Stimulated activated effector memory CD8-positive, alpha-beta T cell treated with anti-CD3 and anti-CD28 coated beads, Interleukin-12 subunit alpha, Interleukin-12 subunit beta, amount 100 ng/mL, for 72 hours (primary cell): ENCODE results near the gene FOXE1.

Experiments
- ATAC-seq: fragments of 150-1000 bp; cut with Tn5 transposase; 2 replicates; pipeline ENCODE4 v1.10.0; 2021
- DNase-seq, 2 donors: peaks; one replicate each; pipeline ENCODE4 v3.0.0; 2021 to 2022; ENCODE audit warnings: low spot score in 2 of 2
- H3K27ac Mint-ChIP-seq: one replicate; pipeline ENCODE4 v1.8.0; 2022; ENCODE audit warnings: mild to moderate bottlenecking, mixed read lengths
- H3K36me3 Mint-ChIP-seq: one replicate; pipeline ENCODE4 v1.8.0; 2022; ENCODE audit warnings: mild to moderate bottlenecking, mixed read lengths
- H3K4me1 Mint-ChIP-seq: one replicate; pipeline ENCODE4 v1.8.0; 2022; ENCODE audit warnings: mixed read lengths
- H3K4me3 Mint-ChIP-seq: one replicate; pipeline ENCODE4 v1.8.0; 2022; ENCODE audit warnings: mild to moderate bottlenecking, mixed read lengths
- H3K9me3 Mint-ChIP-seq: one replicate; pipeline ENCODE4 v1.8.0; 2022; ENCODE audit warnings: mixed read lengths

FOXE1 gene

GRCh38 chr9:97854696-97855485 lies 1.9 kb downstream of the FOXE1 start:
- Mint-ChIP-seq H3K4me3 (peak overlapping the region; percentile 80), H3K4me1 (peaks cover 11% of the 10 kb centered on the region), H3K36me3 (no peaks in the 10 kb centered on the region), H3K9me3 (no peaks in the 10 kb centered on the region), H3K27ac (no peak overlapping the region)
- DNase-seq = no peak
- no peak for ATAC-seq

GRCh38 chr9:97855486-97855875 lies 2.5 kb downstream of the FOXE1 start:
- DNase-seq = no peak
- peaks cover 11% of the 10 kb centered on the region for H3K4me1 Mint-ChIP-seq
- no peaks in the 10 kb centered on the region for H3K9me3 Mint-ChIP-seq
- peak overlapping the region; percentile 80 for H3K4me3 Mint-ChIP-seq
- no peak for ATAC-seq
- no peak overlapping the region for H3K27ac Mint-ChIP-seq
- no peaks in the 10 kb centered on the region for H3K36me3 Mint-ChIP-seq

- Mint-ChIP-seq H3K27ac (no peak overlapping the region), H3K36me3 (no peaks in the 10 kb centered on the region), H3K4me3 (no peak overlapping the region), H3K4me1 (peaks cover 11% of the 10 kb centered on the region), H3K9me3 (no peaks in the 10 kb centered on the region)
- ATAC-seq = no peak
- no peak for DNase-seq
Measured at GRCh38 chr9:97855899-97856298, 2.9 kb downstream of the FOXE1 start.

- DNase-seq (no peak), ATAC-seq (no peak)
- Mint-ChIP-seq H3K4me1 (peaks cover 11% of the 10 kb centered on the region), H3K4me3 (no peak overlapping the region), H3K27ac (no peak overlapping the region), H3K9me3 (no peaks in the 10 kb centered on the region), H3K36me3 (no peaks in the 10 kb centered on the region)
Measured at GRCh38 chr9:97856857-97857605, 4.0 kb downstream of the FOXE1 start.

GRCh38 chr9:97857606-97858392 lies 4.8 kb downstream of the FOXE1 start:
- peaks cover 11% of the 10 kb centered on the region for H3K4me1 Mint-ChIP-seq
- H3K4me3 Mint-ChIP-seq = no peak overlapping the region
- ATAC-seq = no peak
- no peaks in the 10 kb centered on the region for H3K36me3 Mint-ChIP-seq
- H3K27ac Mint-ChIP-seq = no peak overlapping the region
- H3K9me3 Mint-ChIP-seq = no peaks in the 10 kb centered on the region
- DNase-seq = no peak

- no peaks in the 10 kb centered on the region for H3K9me3 Mint-ChIP-seq
- ATAC-seq = no peak
- no peaks in the 10 kb centered on the region for H3K36me3 Mint-ChIP-seq
- no peak for DNase-seq
- H3K4me3 Mint-ChIP-seq = no peak overlapping the region
- H3K27ac Mint-ChIP-seq = no peak overlapping the region
- H3K4me1 Mint-ChIP-seq = peaks cover 11% of the 10 kb centered on the region
Measured at GRCh38 chr9:97858393-97858713, 5.3 kb downstream of the FOXE1 start.

- Mint-ChIP-seq H3K9me3 (no peaks in the 10 kb centered on the region), H3K4me3 (no peak overlapping the region), H3K36me3 (no peaks in the 10 kb centered on the region), H3K27ac (no peak overlapping the region), H3K4me1 (peaks cover 10% of the 10 kb centered on the region)
- ATAC-seq (no peak), DNase-seq (no peak)
Measured at GRCh38 chr9:97858826-97859225, 5.8 kb downstream of the FOXE1 start.

GRCh38 chr9:97859346-97859745 lies 6.3 kb downstream of the FOXE1 start:
- no peak for DNase-seq
- Mint-ChIP-seq H3K4me1 (peaks cover 5% of the 10 kb centered on the region), H3K27ac (no peak overlapping the region), H3K9me3 (no peaks in the 10 kb centered on the region), H3K4me3 (no peak overlapping the region), H3K36me3 (no peaks in the 10 kb centered on the region)
- ATAC-seq = no peak

- DNase-seq (no peak), ATAC-seq (no peak)
- no peaks in the 10 kb centered on the region for H3K9me3 Mint-ChIP-seq
- H3K36me3 Mint-ChIP-seq = no peaks in the 10 kb centered on the region
- no peak overlapping the region for H3K27ac Mint-ChIP-seq
- no peak overlapping the region for H3K4me3 Mint-ChIP-seq
- peaks cover 5% of the 10 kb centered on the region for H3K4me1 Mint-ChIP-seq
Measured at GRCh38 chr9:97860451-97861147, 7.6 kb downstream of the FOXE1 start.

- DNase-seq (no peak), ATAC-seq (no peak)
- H3K27ac Mint-ChIP-seq = no peak overlapping the region
- no peaks in the 10 kb centered on the region for H3K36me3 Mint-ChIP-seq
- peaks cover 1% of the 10 kb centered on the region for H3K9me3 Mint-ChIP-seq
- peaks cover 5% of the 10 kb centered on the region for H3K4me1 Mint-ChIP-seq
- no peak overlapping the region for H3K4me3 Mint-ChIP-seq
Measured at GRCh38 chr9:97861148-97861475, 8.1 kb downstream of the FOXE1 start.

- no peak for ATAC-seq
- Mint-ChIP-seq H3K36me3 (no peaks in the 10 kb centered on the region), H3K27ac (no peak overlapping the region), H3K4me1 (no peaks in the 10 kb centered on the region), H3K4me3 (no peak overlapping the region), H3K9me3 (peaks cover 10% of the 10 kb centered on the region)
- DNase-seq = no peak
Measured at GRCh38 chr9:97863314-97863713, 10.3 kb downstream of the FOXE1 start.

GRCh38 chr9:97864396-97864795 lies 11.4 kb downstream of the FOXE1 start:
- ATAC-seq (no peak), DNase-seq (no peak)
- H3K36me3 Mint-ChIP-seq = no peaks in the 10 kb centered on the region
- no peak overlapping the region for H3K4me3 Mint-ChIP-seq
- no peak overlapping the region for H3K27ac Mint-ChIP-seq
- H3K4me1 Mint-ChIP-seq = no peaks in the 10 kb centered on the region
- H3K9me3 Mint-ChIP-seq = peaks cover 10% of the 10 kb centered on the region

GRCh38 chr9:97866300-97866699 lies 13.3 kb downstream of the FOXE1 start:
- Mint-ChIP-seq H3K27ac (no peak overlapping the region), H3K4me1 (no peaks in the 10 kb centered on the region), H3K36me3 (no peaks in the 10 kb centered on the region), H3K4me3 (no peak overlapping the region), H3K9me3 (peaks cover 10% of the 10 kb centered on the region)
- ATAC-seq (no peak), DNase-seq (no peak)

- Mint-ChIP-seq H3K4me1 (no peaks in the 10 kb centered on the region), H3K4me3 (no peak overlapping the region), H3K27ac (no peak overlapping the region), H3K9me3 (peaks cover 10% of the 10 kb centered on the region), H3K36me3 (no peaks in the 10 kb centered on the region)
- ATAC-seq = no peak
- DNase-seq = no peak
Measured at GRCh38 chr9:97866848-97867247, 13.8 kb downstream of the FOXE1 start.

GRCh38 chr9:97868859-97869258 lies 15.8 kb downstream of the FOXE1 start:
- H3K9me3 Mint-ChIP-seq = peaks cover 10% of the 10 kb centered on the region
- DNase-seq (no peak), ATAC-seq (no peak)
- no peak overlapping the region for H3K27ac Mint-ChIP-seq
- no peaks in the 10 kb centered on the region for H3K36me3 Mint-ChIP-seq
- no peaks in the 10 kb centered on the region for H3K4me1 Mint-ChIP-seq
- H3K4me3 Mint-ChIP-seq = no peak overlapping the region
